ENCODE results near the gene SUCO.
A peak's percentile ranks its signal among the peaks of the same experiment; 100 is the strongest.

SUCO gene, protein sequence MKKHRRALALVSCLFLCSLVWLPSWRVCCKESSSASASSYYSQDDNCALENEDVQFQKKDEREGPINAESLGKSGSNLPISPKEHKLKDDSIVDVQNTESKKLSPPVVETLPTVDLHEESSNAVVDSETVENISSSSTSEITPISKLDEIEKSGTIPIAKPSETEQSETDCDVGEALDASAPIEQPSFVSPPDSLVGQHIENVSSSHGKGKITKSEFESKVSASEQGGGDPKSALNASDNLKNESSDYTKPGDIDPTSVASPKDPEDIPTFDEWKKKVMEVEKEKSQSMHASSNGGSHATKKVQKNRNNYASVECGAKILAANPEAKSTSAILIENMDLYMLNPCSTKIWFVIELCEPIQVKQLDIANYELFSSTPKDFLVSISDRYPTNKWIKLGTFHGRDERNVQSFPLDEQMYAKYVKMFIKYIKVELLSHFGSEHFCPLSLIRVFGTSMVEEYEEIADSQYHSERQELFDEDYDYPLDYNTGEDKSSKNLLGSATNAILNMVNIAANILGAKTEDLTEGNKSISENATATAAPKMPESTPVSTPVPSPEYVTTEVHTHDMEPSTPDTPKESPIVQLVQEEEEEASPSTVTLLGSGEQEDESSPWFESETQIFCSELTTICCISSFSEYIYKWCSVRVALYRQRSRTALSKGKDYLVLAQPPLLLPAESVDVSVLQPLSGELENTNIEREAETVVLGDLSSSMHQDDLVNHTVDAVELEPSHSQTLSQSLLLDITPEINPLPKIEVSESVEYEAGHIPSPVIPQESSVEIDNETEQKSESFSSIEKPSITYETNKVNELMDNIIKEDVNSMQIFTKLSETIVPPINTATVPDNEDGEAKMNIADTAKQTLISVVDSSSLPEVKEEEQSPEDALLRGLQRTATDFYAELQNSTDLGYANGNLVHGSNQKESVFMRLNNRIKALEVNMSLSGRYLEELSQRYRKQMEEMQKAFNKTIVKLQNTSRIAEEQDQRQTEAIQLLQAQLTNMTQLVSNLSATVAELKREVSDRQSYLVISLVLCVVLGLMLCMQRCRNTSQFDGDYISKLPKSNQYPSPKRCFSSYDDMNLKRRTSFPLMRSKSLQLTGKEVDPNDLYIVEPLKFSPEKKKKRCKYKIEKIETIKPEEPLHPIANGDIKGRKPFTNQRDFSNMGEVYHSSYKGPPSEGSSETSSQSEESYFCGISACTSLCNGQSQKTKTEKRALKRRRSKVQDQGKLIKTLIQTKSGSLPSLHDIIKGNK (N-terminal part only)

GRCh38 chr1:172532700-172533512, at the start of gene SUCO:
TSS of gene SUCO (plus strand) at chr1:172533150. CDS start at chr1:172533436, 286 bp downstream.
- H3K4me3 ChIP-seq (ENCODE audit: low read depth, low read length): peak within 1 kb of the TSS; percentile 95
- no peak for TF ChIP-seq CTCF (IDR thresholded peaks at IDR 0.05; ENCODE audit: low read depth, low read length)

- no peak overlapping the region for H3K4me3 ChIP-seq (ENCODE audit: low read depth, low read length)
- no peak for TF ChIP-seq CTCF (IDR thresholded peaks at IDR 0.05; ENCODE audit: low read depth, low read length)
Measured at GRCh38 chr1:172483448-172483847, 49.5 kb upstream of the SUCO start.

- TF ChIP-seq CTCF (IDR thresholded peaks at IDR 0.05; ENCODE audit: low read depth, low read length): no peak
Measured at GRCh38 chr1:172484252-172484651, 48.7 kb upstream of the SUCO start.

GRCh38 chr1:172485626-172486025, 47.3 kb upstream of the SUCO start:
- TF ChIP-seq CTCF (IDR thresholded peaks at IDR 0.05; ENCODE audit: low read depth, low read length): no peak
- no peak overlapping the region for H3K4me3 ChIP-seq (ENCODE audit: low read depth, low read length)

More at GRCh38 chr1:172484252-172484651, 48.7 kb upstream of the SUCO start:
- H3K4me3 ChIP-seq (ENCODE audit: low read depth, low read length): no peak overlapping the region

- TF ChIP-seq CTCF (IDR thresholded peaks at IDR 0.05; ENCODE audit: low read depth, low read length): no peak
- no peak overlapping the region for H3K4me3 ChIP-seq (ENCODE audit: low read depth, low read length)
Measured at GRCh38 chr1:172486805-172487454, 46.0 kb upstream of the SUCO start.

DNA sequence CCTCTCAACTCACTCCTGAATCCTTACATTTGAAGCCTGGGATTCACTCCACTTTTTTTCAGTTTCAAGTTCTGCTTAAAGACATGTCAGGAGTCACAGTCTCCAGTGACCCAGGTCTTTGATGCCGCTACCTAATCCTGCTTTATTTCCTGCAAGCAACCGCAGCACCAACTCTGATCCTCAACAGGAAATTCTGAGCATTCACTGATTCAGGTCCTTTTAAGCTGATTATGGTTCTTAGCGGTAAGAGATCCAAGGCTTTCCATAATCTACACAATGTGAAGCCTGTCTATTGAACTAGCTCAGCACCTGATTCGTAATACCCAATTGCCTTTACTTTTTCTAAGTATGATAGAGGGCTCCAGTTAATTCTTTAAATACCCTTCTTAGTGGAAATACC, 45.4 kb upstream of the SUCO start:
- H3K4me3 ChIP-seq (ENCODE audit: low read depth, low read length): no peak overlapping the region
- TF ChIP-seq CTCF (IDR thresholded peaks at IDR 0.05; ENCODE audit: low read depth, low read length): no peak
